OCI-LY3 (cell line): ENCODE measurements around the gene GALNT14.

ENCODE experiments used
- CTCF ChIP-seq: fragments of 200-600, 300-600 bp; sonication (generic); IDR thresholded peaks from 2 replicates; pipeline ENCODE4 v1.5.1; 2014; ENCODE audit warnings: antibody characterized with exemption, low read length, low read depth
- EZH2phosphoT487 ChIP-seq: fragments of 200-600 bp; shearing (Covaris generic); IDR thresholded peaks from 2 replicates; pipeline ENCODE4 v1.6.1; 2018; ENCODE audit warnings: antibody characterized with exemption, mixed run types, low read depth

DNA sequence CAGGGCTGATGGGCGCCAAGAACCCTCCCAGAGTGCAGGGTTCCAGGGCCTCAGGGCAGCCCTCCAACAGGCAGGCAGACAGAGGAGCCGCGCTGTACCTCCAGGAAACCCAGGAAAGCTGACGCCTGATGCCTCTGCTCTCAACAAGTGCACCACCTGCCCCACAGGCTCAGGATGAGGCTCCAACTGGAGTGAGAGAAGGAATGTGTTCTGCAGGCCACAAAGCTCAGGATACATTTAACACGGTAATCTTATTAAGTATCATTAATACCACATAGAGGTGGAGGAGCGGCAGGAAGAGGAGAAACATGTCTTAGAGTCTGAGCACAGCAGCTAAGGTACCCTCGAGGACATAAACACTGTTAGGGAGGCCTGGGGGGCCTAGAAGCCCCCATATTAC is 175.1 kb downstream of the GALNT14 start:
- no peak for TF ChIP-seq CTCF
- no peak for TF ChIP-seq EZH2phosphoT487
